Astrocyte (in vitro differentiated cells and primary cell): Measurements from ENCODE around the gene LSM2. TPM values are rescaled to one million over a fixed set of nuclear protein-coding genes. Genes with fewer than 3 reads are reported as not detected.

Source experiments
- DNase-seq: peaks from one replicate; pipeline ENCODE4 v3.0.0-alpha.2; 2010; ENCODE audit warnings: low read depth
- FAIRE-seq: peaks from 2 replicates; lab custom pipeline; 2011; peaks lifted over from hg19 to GRCh38; lab: Jason Lieb, UNC
- H2AFZ ChIP-seq: 2 replicates; pipeline ENCODE4 v1.6.0; 2012; ENCODE audit warnings: low read depth, low read length, inconsistent platforms
- H3K27ac ChIP-seq: 2 replicates; pipeline ENCODE4 v1.5.1; 2011; ENCODE audit warnings: low read depth, low read length, inconsistent platforms
- H3K27me3 ChIP-seq: 2 replicates; pipeline ENCODE4 v1.6.0; 2011; ENCODE audit warnings: low read length, inconsistent platforms; ENCODE audit not compliant: insufficient read depth
- H3K36me3 ChIP-seq: 2 replicates; pipeline ENCODE4 v1.5.1; 2011; ENCODE audit warnings: low read length, inconsistent platforms; ENCODE audit not compliant: insufficient read depth
- H3K4me1 ChIP-seq: 2 replicates; pipeline ENCODE4 v1.5.1; 2011; ENCODE audit warnings: low read length, inconsistent platforms; ENCODE audit not compliant: insufficient read depth
- H3K4me2 ChIP-seq: 2 replicates; pipeline ENCODE4 v1.6.0; 2012; ENCODE audit warnings: low read length, inconsistent platforms
- H3K4me3 ChIP-seq: 2 replicates; pipeline ENCODE4 v1.5.1; 2011; ENCODE audit warnings: low read depth, mild to moderate bottlenecking, low read length, inconsistent platforms; ENCODE audit not compliant: insufficient read depth
- H3K79me2 ChIP-seq: 2 replicates; pipeline ENCODE4 v1.6.0; 2012; ENCODE audit warnings: mild to moderate bottlenecking, low read length, inconsistent platforms; ENCODE audit not compliant: insufficient read depth
- H3K9ac ChIP-seq: 2 replicates; pipeline ENCODE4 v1.6.0; 2012; ENCODE audit warnings: mild to moderate bottlenecking, low read length, inconsistent platforms
- H3K9me3 ChIP-seq: 2 replicates; pipeline ENCODE4 v1.5.1; 2012; ENCODE audit warnings: low read depth, mild to moderate bottlenecking, low read length, inconsistent platforms; ENCODE audit not compliant: insufficient read depth
- H4K20me1 ChIP-seq: 2 replicates; pipeline ENCODE4 v1.6.0; 2012; ENCODE audit warnings: low read length, inconsistent platforms; ENCODE audit not compliant: insufficient read depth
- H3K27ac Mint-ChIP-seq: one replicate; pipeline ENCODE4 v1.8.0; 2021; ENCODE audit warnings: mild to moderate bottlenecking, mixed read lengths; ENCODE audit not compliant: unreplicated experiment
- H3K27me3 Mint-ChIP-seq: one replicate; pipeline ENCODE4 v1.8.0; 2021; ENCODE audit warnings: low read depth, mixed read lengths; ENCODE audit not compliant: unreplicated experiment
- H3K36me3 Mint-ChIP-seq: one replicate; pipeline ENCODE4 v1.8.0; 2021; ENCODE audit warnings: low read depth, mixed read lengths; ENCODE audit not compliant: unreplicated experiment
- H3K4me1 Mint-ChIP-seq: one replicate; pipeline ENCODE4 v1.8.0; 2021; ENCODE audit warnings: low read depth, mixed read lengths; ENCODE audit not compliant: unreplicated experiment
- H3K4me3 Mint-ChIP-seq: one replicate; pipeline ENCODE4 v1.8.0; 2021; ENCODE audit warnings: mild to moderate bottlenecking, moderate library complexity, mixed read lengths; ENCODE audit not compliant: unreplicated experiment
- H3K9me3 Mint-ChIP-seq: one replicate; pipeline ENCODE4 v1.8.0; 2021; ENCODE audit warnings: mild to moderate bottlenecking, mixed read lengths; ENCODE audit not compliant: unreplicated experiment
- CTCF ChIP-seq: IDR thresholded peaks from 2 replicates; pipeline ENCODE4 v1.5.1; 2011; ENCODE audit warnings: low read depth, mild to moderate bottlenecking, inconsistent platforms, low read length, moderate library complexity; ENCODE audit not compliant: insufficient read depth
- EZH2 ChIP-seq: IDR thresholded peaks from 2 replicates; pipeline ENCODE4 v1.6.1; 2012; ENCODE audit warnings: mild to moderate bottlenecking, low read length, inconsistent platforms; ENCODE audit not compliant: insufficient read depth
- total RNA-seq: library from RNA; stranded (reverse); gene quantifications from 2 replicates; pipeline ENCODE4 v1.2.1, GENCODE V29; 2021

The LSM2 gene
- total RNA-seq, 1 donor from 2014 or later = 43.8 TPM

- H2AFZ ChIP-seq = no peak overlapping the region
- H3K4me2 ChIP-seq = no peak overlapping the region
- Mint-ChIP-seq H3K9me3 (peaks cover 3% of the 10 kb centered on the region), H3K36me3 (peaks cover 22% of the 10 kb centered on the region), H3K4me1 (peaks cover 6% of the 10 kb centered on the region), H3K27me3 (peaks cover 6% of the 10 kb centered on the region), H3K4me3 (no peak overlapping the region), H3K27ac (no peak overlapping the region)
- no peak for FAIRE-seq
- H3K36me3 ChIP-seq = no peaks in the 10 kb centered on the region
- TF ChIP-seq CTCF = no peak
- TF ChIP-seq EZH2 = no peak
- H4K20me1 ChIP-seq = no peaks in the 10 kb centered on the region
- H3K27me3 ChIP-seq = no peaks in the 10 kb centered on the region
- H3K9me3 ChIP-seq = no peaks in the 10 kb centered on the region
- H3K4me3 ChIP-seq = no peak overlapping the region
- H3K4me1 ChIP-seq = peaks cover 8% of the 10 kb centered on the region
- no peak for DNase-seq
- no peak overlapping the region for H3K27ac ChIP-seq
- no peaks in the 10 kb centered on the region for H3K79me2 ChIP-seq
- H3K9ac ChIP-seq = no peak overlapping the region
These were observed 45.4 kb downstream of the LSM2 start for GRCh38 chr6:31761343-31761742.

GRCh38 chr6:31760790-31761189 lies 46.0 kb downstream of the LSM2 start:
- H3K4me3 ChIP-seq = no peak overlapping the region
- no peak overlapping the region for H2AFZ ChIP-seq
- H3K27ac Mint-ChIP-seq = no peak overlapping the region
- no peaks in the 10 kb centered on the region for H3K27me3 ChIP-seq
- H3K4me2 ChIP-seq = no peak overlapping the region
- TF ChIP-seq EZH2 (no peak), CTCF (no peak)
- H3K9ac ChIP-seq = no peak overlapping the region
- peaks cover 6% of the 10 kb centered on the region for H3K4me1 Mint-ChIP-seq
- DNase-seq = no peak
- H3K27ac ChIP-seq = no peak overlapping the region
- no peak for FAIRE-seq
- H3K36me3 ChIP-seq = no peaks in the 10 kb centered on the region
- H3K4me1 ChIP-seq = peaks cover 4% of the 10 kb centered on the region
- H3K36me3 Mint-ChIP-seq = peaks cover 22% of the 10 kb centered on the region
- peaks cover 3% of the 10 kb centered on the region for H3K9me3 Mint-ChIP-seq
- peaks cover 6% of the 10 kb centered on the region for H3K27me3 Mint-ChIP-seq
- no peak overlapping the region for H3K4me3 Mint-ChIP-seq
- H4K20me1 ChIP-seq = no peaks in the 10 kb centered on the region
- H3K9me3 ChIP-seq = no peaks in the 10 kb centered on the region
- no peaks in the 10 kb centered on the region for H3K79me2 ChIP-seq

- H3K4me3 Mint-ChIP-seq = no peak overlapping the region
- H3K4me1 ChIP-seq = peaks cover under 1% of the 10 kb centered on the region
- peaks cover 2% of the 10 kb centered on the region for H3K4me1 Mint-ChIP-seq
- no peak overlapping the region for H3K4me3 ChIP-seq
- H3K27ac Mint-ChIP-seq = no peak overlapping the region
- no peaks in the 10 kb centered on the region for H4K20me1 ChIP-seq
- H3K4me2 ChIP-seq = no peak overlapping the region
- no peak overlapping the region for H3K27ac ChIP-seq
- H3K9ac ChIP-seq = no peak overlapping the region
- H2AFZ ChIP-seq = no peak overlapping the region
- no peaks in the 10 kb centered on the region for H3K79me2 ChIP-seq
- no peak for DNase-seq
- H3K9me3 ChIP-seq = no peaks in the 10 kb centered on the region
- H3K27me3 Mint-ChIP-seq = peaks cover 6% of the 10 kb centered on the region
- TF ChIP-seq CTCF (no peak), EZH2 (no peak)
- H3K36me3 ChIP-seq = no peaks in the 10 kb centered on the region
- H3K27me3 ChIP-seq = no peaks in the 10 kb centered on the region
- H3K36me3 Mint-ChIP-seq = peaks cover 19% of the 10 kb centered on the region
- no peak for FAIRE-seq
- H3K9me3 Mint-ChIP-seq = peaks cover 3% of the 10 kb centered on the region
These were observed 48.5 kb downstream of the LSM2 start for GRCh38 chr6:31758281-31758680.
